Hepatocyte (in vitro differentiated cells): ENCODE data around the gene NPHS2.

ENCODE experiments used
- CTCF ChIP-seq: fragments of 200-600 bp; sonication (generic); IDR thresholded peaks from 2 replicates; pipeline ENCODE4 v1.5.1; 2016; ENCODE audit warnings: antibody characterized with exemption, mild to moderate bottlenecking; ENCODE audit not compliant: poor library complexity
- EZH2 ChIP-seq: fragments of 200-600 bp; sonication (generic); IDR thresholded peaks from 2 replicates; pipeline ENCODE4 v1.6.1; 2016; ENCODE audit warnings: antibody characterized with exemption, mild to moderate bottlenecking, borderline replicate concordance

GRCh38 chr1:179589509-179589908 is 13.8 kb upstream of the NPHS2 start:
- no peak for TF ChIP-seq CTCF
- TF ChIP-seq EZH2, result no peak
